ENCODE results near the gene AP3B1. TPM values are rescaled to one million over a fixed set of nuclear protein-coding genes. Genes with fewer than 3 reads are reported as not detected.

AP3B1 gene
- total RNA-seq, 1 donor from 2014 or later = 60.4 TPM

- DNase-seq (ENCODE audit: low spot score) = no peak
- H3K4me3 Mint-ChIP-seq (ENCODE audit: unreplicated experiment) = no peak overlapping the region
- H3K4me1 Mint-ChIP-seq (ENCODE audit: low read depth) = peaks cover 69% of the 10 kb centered on the region
- TF ChIP-seq CTCF (IDR thresholded peaks at IDR 0.05) = no peak
- no peaks in the 10 kb centered on the region for H3K9me3 Mint-ChIP-seq (ENCODE audit: low read depth)
- H3K36me3 Mint-ChIP-seq (ENCODE audit: low read depth) = no peaks in the 10 kb centered on the region
- no peaks in the 10 kb centered on the region for H3K27me3 Mint-ChIP-seq (ENCODE audit: low read depth)
- H3K27ac Mint-ChIP-seq (ENCODE audit: unreplicated experiment) = peak overlapping the region; percentile 85
Measured at GRCh38 chr5:78288246-78288645, 6.3 kb downstream of the AP3B1 start.

- no peaks in the 10 kb centered on the region for H3K27me3 Mint-ChIP-seq (ENCODE audit: low read depth)
- H3K9me3 Mint-ChIP-seq (ENCODE audit: low read depth) = no peaks in the 10 kb centered on the region
- no peak for TF ChIP-seq CTCF (IDR thresholded peaks at IDR 0.05)
- H3K27ac Mint-ChIP-seq (ENCODE audit: unreplicated experiment) = peak overlapping the region; percentile 85
- H3K36me3 Mint-ChIP-seq (ENCODE audit: low read depth) = no peaks in the 10 kb centered on the region
- H3K4me1 Mint-ChIP-seq (ENCODE audit: low read depth) = peaks cover 67% of the 10 kb centered on the region
- H3K4me3 Mint-ChIP-seq (ENCODE audit: unreplicated experiment) = no peak overlapping the region
- no peak for DNase-seq (ENCODE audit: low spot score)
Measured at GRCh38 chr5:78287833-78288232, 6.7 kb downstream of the AP3B1 start.

GRCh38 chr5:78287169-78287568 lies 7.3 kb downstream of the AP3B1 start:
- Mint-ChIP-seq H3K36me3 (ENCODE audit: low read depth) (no peaks in the 10 kb centered on the region), H3K9me3 (ENCODE audit: low read depth) (no peaks in the 10 kb centered on the region), H3K27ac (ENCODE audit: unreplicated experiment) (peak overlapping the region; percentile 85), H3K27me3 (ENCODE audit: low read depth) (no peaks in the 10 kb centered on the region), H3K4me1 (ENCODE audit: low read depth) (peaks cover 62% of the 10 kb centered on the region), H3K4me3 (ENCODE audit: unreplicated experiment) (no peak overlapping the region)
- no peak for TF ChIP-seq CTCF (IDR thresholded peaks at IDR 0.05)
- DNase-seq (ENCODE audit: low spot score) = no peak

GRCh38 chr5:78286290-78286689 lies 8.2 kb downstream of the AP3B1 start:
- DNase-seq (ENCODE audit: low spot score) = no peak
- no peak for TF ChIP-seq CTCF (IDR thresholded peaks at IDR 0.05)
- Mint-ChIP-seq H3K27me3 (ENCODE audit: low read depth) (no peaks in the 10 kb centered on the region), H3K9me3 (ENCODE audit: low read depth) (no peaks in the 10 kb centered on the region), H3K27ac (ENCODE audit: unreplicated experiment) (no peak overlapping the region), H3K36me3 (ENCODE audit: low read depth) (no peaks in the 10 kb centered on the region), H3K4me1 (ENCODE audit: low read depth) (peaks cover 53% of the 10 kb centered on the region), H3K4me3 (ENCODE audit: unreplicated experiment) (no peak overlapping the region)

- Mint-ChIP-seq H3K36me3 (ENCODE audit: low read depth) (no peaks in the 10 kb centered on the region), H3K9me3 (ENCODE audit: low read depth) (no peaks in the 10 kb centered on the region), H3K4me3 (ENCODE audit: unreplicated experiment) (no peak overlapping the region), H3K4me1 (ENCODE audit: low read depth) (peaks cover 37% of the 10 kb centered on the region), H3K27me3 (ENCODE audit: low read depth) (no peaks in the 10 kb centered on the region), H3K27ac (ENCODE audit: unreplicated experiment) (no peak overlapping the region)
- no peak for DNase-seq (ENCODE audit: low spot score)
- no peak for TF ChIP-seq CTCF (IDR thresholded peaks at IDR 0.05)
Measured at GRCh38 chr5:78283802-78284201, 10.7 kb downstream of the AP3B1 start.
